Measurements from ENCODE around the gene LZTS3.

- TF ChIP-seq, protein P1, sequence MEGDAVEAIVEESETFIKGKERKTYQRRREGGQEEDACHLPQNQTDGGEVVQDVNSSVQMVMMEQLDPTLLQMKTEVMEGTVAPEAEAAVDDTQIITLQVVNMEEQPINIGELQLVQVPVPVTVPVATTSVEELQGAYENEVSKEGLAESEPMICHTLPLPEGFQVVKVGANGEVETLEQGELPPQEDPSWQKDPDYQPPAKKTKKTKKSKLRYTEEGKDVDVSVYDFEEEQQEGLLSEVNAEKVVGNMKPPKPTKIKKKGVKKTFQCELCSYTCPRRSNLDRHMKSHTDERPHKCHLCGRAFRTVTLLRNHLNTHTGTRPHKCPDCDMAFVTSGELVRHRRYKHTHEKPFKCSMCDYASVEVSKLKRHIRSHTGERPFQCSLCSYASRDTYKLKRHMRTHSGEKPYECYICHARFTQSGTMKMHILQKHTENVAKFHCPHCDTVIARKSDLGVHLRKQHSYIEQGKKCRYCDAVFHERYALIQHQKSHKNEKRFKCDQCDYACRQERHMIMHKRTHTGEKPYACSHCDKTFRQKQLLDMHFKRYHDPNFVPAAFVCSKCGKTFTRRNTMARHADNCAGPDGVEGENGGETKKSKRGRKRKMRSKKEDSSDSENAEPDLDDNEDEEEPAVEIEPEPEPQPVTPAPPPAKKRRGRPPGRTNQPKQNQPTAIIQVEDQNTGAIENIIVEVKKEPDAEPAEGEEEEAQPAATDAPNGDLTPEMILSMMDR (IDR thresholded peaks at IDR 0.05; ENCODE audit: control extremely low read depth in 1 of 3, insufficient read depth in 1 of 3, low read depth in 1 of 3, low read length in 3 of 3) = no peak
- TF ChIP-seq EZH2 (IDR thresholded peaks at IDR 0.05; ENCODE audit: low read depth, low read length, severe bottlenecking) (no peak), TBP (IDR thresholded peaks at IDR 0.05; ENCODE audit: low read depth, low read length) (no peak), GTF2F1 (IDR thresholded peaks at IDR 0.05; ENCODE audit: borderline replicate concordance, low read depth, low read length) (no peak), POLR2A (IDR thresholded peaks at IDR 0.05; ENCODE audit: control extremely low read depth in 1 of 2, low read depth in 2 of 2, low read length in 2 of 2) (no peak), POLR2AphosphoS5 (IDR thresholded peaks at IDR 0.05; ENCODE audit: low read depth, low read length) (no peak)
Measured at GRCh38 chr20:3121955-3122610, 51.3 kb downstream of the LZTS3 start.

All from H1 (cell line).